Spleen (tissue), 7 donors: Measurements from ENCODE around the gene CNMD.

Experiments
- CTCF ChIP-seq, 11 experiments: fragments of 200-600 bp in 7 of 11; fragments of 450-650 bp in 4 of 11; sonication (generic) in 4 of 11; IDR thresholded peaks in 8 of 11; conservative IDR thresholded peaks in 3 of 11; 1 replicate in 7 of 11; 2 replicates in 4 of 11; pipeline versions ENCODE4 v1.4.0 to v1.8.0; 2016 to 2021; ENCODE audit warnings: antibody characterized with exemption in 11 of 11, inconsistent platforms in 4 of 11, mild to moderate bottlenecking in 1 of 11
- POLR2A ChIP-seq, 3 donors: fragments of 450-650 bp; IDR thresholded peaks; one replicate each; pipeline ENCODE4 v1.5.1; 2017; ENCODE audit warnings: antibody characterized with exemption in 3 of 3, mild to moderate bottlenecking in 1 of 3
- donor health status: DM: no; HTN: no; CAD: no; lungs with moderate emphysema.
- donor health status: DM: no; HTN: no; CAD: no.
- donor health status: DM: no; HTN: no; CAD: no.

- TF ChIP-seq CTCF (IDR thresholded peaks at IDR 0.05 in 8 of 11, conservative IDR thresholded peaks at IDR 0.05 in 3 of 11) (no peak), POLR2A (IDR thresholded peaks at IDR 0.05) (no peak)
These were observed 53.2 kb downstream of the CNMD start for GRCh38 chr13:52686376-52686775.
